Activated CD4-positive, alpha-beta T cell treated with anti-CD3 and anti-CD28 coated beads for 36 hours (primary cell): Measurements from ENCODE around the gene CAMK4. TPM values are rescaled to one million over a fixed set of nuclear protein-coding genes. Genes with fewer than 3 reads are reported as not detected.

ENCODE experiments used
- ATAC-seq: fragments of 200-7000 bp; cut with Tn5 transposase; one replicate; pipeline ENCODE4 v1.10.0; 2021; ENCODE audit warnings: mild to moderate bottlenecking, moderate library complexity
- CTCF ChIA-PET: fragments of 350-600 bp; sonication (Branson Sonifier 250); formaldehyde crosslinking; loops from one replicate; lab custom pipeline; 2021; ENCODE audit warnings: antibody characterized with exemption; lab: Charles Lee
- POLR2A ChIA-PET: fragments of 350-600 bp; sonication (Branson Sonifier 250); formaldehyde crosslinking; loops from one replicate; lab custom pipeline; 2021; ENCODE audit warnings: antibody characterized with exemption, inconsistent platforms; lab: Charles Lee
- DNase-seq: peaks from one replicate; pipeline ENCODE4 v3.0.0-alpha.2; 2020
- H3K27ac Mint-ChIP-seq: one replicate; pipeline ENCODE4 v1.8.0; 2021; ENCODE audit warnings: mixed read lengths
- H3K27me3 Mint-ChIP-seq: one replicate; pipeline ENCODE4 v1.8.0; 2021; ENCODE audit warnings: mixed read lengths
- H3K36me3 Mint-ChIP-seq: one replicate; pipeline ENCODE4 v1.8.0; 2021; ENCODE audit warnings: low read depth, mixed read lengths
- H3K4me1 Mint-ChIP-seq: one replicate; pipeline ENCODE4 v1.8.0; 2021; ENCODE audit warnings: mixed read lengths
- H3K4me3 Mint-ChIP-seq: one replicate; pipeline ENCODE4 v1.8.0; 2021; ENCODE audit warnings: mild to moderate bottlenecking, moderate library complexity, mixed read lengths
- H3K9me3 Mint-ChIP-seq: one replicate; pipeline ENCODE4 v1.8.0; 2021; ENCODE audit warnings: low read depth, mixed read lengths
- intact Hi-C, 2 experiments: fragments of 100-400 bp; cut with DNase I in 1 of 2; cut with micrococcal nuclease in 1 of 2; formaldehyde crosslinking; loops; one replicate each; pipeline versions ENCODE4 v1.14.2 to v1.15.1; 2022 to 2024; cut with DNase I, micrococcal nuclease
- total RNA-seq, 2 experiments: library from RNA; stranded (reverse); gene quantifications; one replicate each; pipeline ENCODE4 v1.2.3, GENCODE V29; 2021

Gene CAMK4
- total RNA-seq, 2 experiments from 2014 or later = 49.4 to 53.1 TPM

- Mint-ChIP-seq H3K27me3 (no peaks in the 10 kb centered on the region), H3K27ac (no peak overlapping the region), H3K9me3 (no peaks in the 10 kb centered on the region), H3K4me3 (no peak overlapping the region), H3K36me3 (no peaks in the 10 kb centered on the region), H3K4me1 (no peaks in the 10 kb centered on the region)
- intact Hi-C loops = no loop called here
- ChIA-PET POLR2A (no interaction called here), CTCF (interaction anchor here (1.0 to 2.6 kb wide), 2 partner anchors 9 to 10 kb away, joined by 4 to 14 read pairs; partner anchors contain the start of gene STARD4)
- no peak for ATAC-seq
- no peak for DNase-seq
Measured at GRCh38 chr5:111520908-111521307, 296.7 kb downstream of the CAMK4 start.

- ChIA-PET CTCF (interaction anchor here (1.0 to 1.3 kb wide), 2 partner anchors 10 to 25 kb away, joined by 3 to 4 read pairs; no protein-coding TSS in a partner anchor), POLR2A (no interaction called here)
- DNase-seq (no peak), ATAC-seq (no peak)
- peaks cover 19% of the 10 kb centered on the region for H3K4me1 Mint-ChIP-seq
- no peaks in the 10 kb centered on the region for H3K9me3 Mint-ChIP-seq
- no peaks in the 10 kb centered on the region for H3K36me3 Mint-ChIP-seq
- H3K4me3 Mint-ChIP-seq = no peak overlapping the region
- H3K27ac Mint-ChIP-seq = no peak overlapping the region
- intact Hi-C loops = no loop called here
- no peaks in the 10 kb centered on the region for H3K27me3 Mint-ChIP-seq
Measured at GRCh38 chr5:111528056-111528455, 303.9 kb downstream of the CAMK4 start.

DNA sequence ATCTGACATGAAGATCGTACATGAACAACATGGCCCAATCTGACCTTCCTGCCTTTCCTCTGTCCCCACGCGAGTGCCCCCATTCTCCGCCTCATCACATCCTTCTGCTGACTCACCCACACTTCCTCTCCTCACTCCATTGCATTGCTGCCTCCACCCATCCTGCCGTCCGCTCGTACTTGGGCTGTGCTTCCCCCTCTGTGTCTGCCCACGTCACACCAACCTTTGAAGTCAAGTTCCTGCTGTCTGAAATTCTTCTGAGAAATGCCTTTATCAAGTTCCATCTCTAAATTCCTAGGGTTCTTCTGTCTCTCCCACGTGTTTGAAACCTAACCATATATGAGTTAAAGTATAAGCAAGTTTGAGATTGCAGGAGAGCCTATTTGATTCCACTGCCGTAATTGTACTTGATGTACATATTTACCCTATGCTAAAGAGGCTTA, 306.1 kb downstream of the CAMK4 start:
- ATAC-seq = peak; percentile 100
- H3K27ac Mint-ChIP-seq = peak overlapping the region; percentile 84
- H3K36me3 Mint-ChIP-seq = no peaks in the 10 kb centered on the region
- no peaks in the 10 kb centered on the region for H3K9me3 Mint-ChIP-seq
- intact Hi-C loops = loop anchor here (1.0 kb wide), 1 partner anchor 18 kb away; the partner anchor contains the start of gene STARD4 (in 2 of the 2)
- H3K4me1 Mint-ChIP-seq = peaks cover 19% of the 10 kb centered on the region
- ChIA-PET POLR2A (interaction anchor here (1.1 kb wide), 1 partner anchor 20 kb away, joined by 3 read pairs; no protein-coding TSS in a partner anchor), CTCF (interaction anchor here (1.2 to 2.6 kb wide), 5 partner anchors 9 to 275 kb away, joined by 3 to 14 read pairs (median 12); partner anchors contain the start of gene STARD4)
- peak overlapping the region; percentile 50 for H3K4me3 Mint-ChIP-seq
- peak; percentile 87 for DNase-seq
- H3K27me3 Mint-ChIP-seq = no peaks in the 10 kb centered on the region

DNA sequence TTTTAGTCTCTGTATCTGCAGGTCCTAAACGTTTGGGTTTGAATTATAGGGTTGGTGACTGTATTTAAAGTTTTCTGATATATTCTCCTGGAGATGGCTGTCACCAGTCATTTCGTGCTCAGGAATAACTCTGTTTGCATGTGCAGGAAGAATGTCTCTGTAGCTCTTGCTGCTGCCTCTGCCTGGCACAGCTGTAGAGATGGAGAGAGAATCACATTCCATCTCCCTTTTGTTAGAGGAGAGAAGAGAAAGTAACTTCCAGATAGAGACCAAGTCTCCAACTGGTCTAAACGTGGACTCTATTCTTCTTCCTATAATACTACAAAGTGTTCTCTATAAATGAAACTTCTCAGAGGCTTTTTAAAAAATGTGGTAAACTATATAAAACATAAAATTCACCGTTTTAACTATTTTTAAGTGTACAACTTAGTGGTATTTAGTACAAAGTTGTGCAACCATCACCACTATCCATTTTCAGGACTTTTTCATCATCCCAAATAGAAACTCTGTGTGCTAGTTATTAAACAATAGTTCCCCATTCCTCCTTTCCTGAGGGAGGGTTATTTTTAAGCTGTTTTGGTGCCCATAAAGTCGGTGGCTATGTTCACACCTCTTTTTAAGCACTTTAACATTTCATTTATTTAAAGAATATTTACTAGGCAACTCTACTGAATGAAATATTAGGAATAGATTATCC, 308.9 kb downstream of the CAMK4 start:
- CTCF ChIA-PET = interaction anchor here (0.5 to 2.3 kb wide), 5 partner anchors 9 to 1440 kb away, joined by 3 to 9 read pairs (median 3); no protein-coding TSS in a partner anchor
- POLR2A ChIA-PET = no interaction called here
- Mint-ChIP-seq H3K27me3 (peaks cover under 1% of the 10 kb centered on the region), H3K27ac (no peak overlapping the region), H3K9me3 (no peaks in the 10 kb centered on the region), H3K4me1 (peaks cover 19% of the 10 kb centered on the region), H3K4me3 (no peak overlapping the region), H3K36me3 (no peaks in the 10 kb centered on the region)
- no peak for ATAC-seq
- intact Hi-C loops = no loop called here
- no peak for DNase-seq

DNA sequence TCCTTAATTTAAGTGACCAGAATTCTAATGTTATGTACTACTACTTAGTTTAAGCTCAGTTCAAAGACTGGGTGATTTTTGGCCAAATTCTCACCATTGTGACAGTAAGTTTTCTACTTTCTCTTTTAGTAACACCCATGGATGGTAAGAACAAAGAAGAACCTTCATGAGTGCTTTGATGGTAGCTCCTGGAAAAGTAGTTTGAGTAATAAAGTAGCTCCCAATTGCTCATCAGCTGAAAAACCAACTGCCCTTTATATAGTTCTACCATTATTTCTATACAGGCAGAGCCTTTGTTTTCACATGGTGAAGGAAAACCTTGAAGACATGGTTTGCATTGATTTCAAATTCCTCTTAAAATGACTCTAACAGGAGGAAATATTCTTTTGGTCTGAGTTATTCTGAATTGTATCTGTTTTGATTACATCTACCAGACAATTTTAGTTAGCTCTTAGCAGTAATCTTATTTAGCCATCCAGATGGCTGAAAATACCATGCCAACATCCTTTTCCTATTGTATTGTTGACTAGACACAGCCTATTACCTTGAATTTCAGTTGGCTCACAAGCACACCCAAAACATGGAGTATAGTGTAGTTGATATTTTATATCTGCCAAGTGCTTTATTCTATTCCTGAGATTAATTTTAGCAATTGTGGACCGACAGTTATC, 311.8 kb downstream of the CAMK4 start:
- POLR2A ChIA-PET = no interaction called here
- peaks cover 6% of the 10 kb centered on the region for H3K4me1 Mint-ChIP-seq
- CTCF ChIA-PET = no interaction called here

DNA sequence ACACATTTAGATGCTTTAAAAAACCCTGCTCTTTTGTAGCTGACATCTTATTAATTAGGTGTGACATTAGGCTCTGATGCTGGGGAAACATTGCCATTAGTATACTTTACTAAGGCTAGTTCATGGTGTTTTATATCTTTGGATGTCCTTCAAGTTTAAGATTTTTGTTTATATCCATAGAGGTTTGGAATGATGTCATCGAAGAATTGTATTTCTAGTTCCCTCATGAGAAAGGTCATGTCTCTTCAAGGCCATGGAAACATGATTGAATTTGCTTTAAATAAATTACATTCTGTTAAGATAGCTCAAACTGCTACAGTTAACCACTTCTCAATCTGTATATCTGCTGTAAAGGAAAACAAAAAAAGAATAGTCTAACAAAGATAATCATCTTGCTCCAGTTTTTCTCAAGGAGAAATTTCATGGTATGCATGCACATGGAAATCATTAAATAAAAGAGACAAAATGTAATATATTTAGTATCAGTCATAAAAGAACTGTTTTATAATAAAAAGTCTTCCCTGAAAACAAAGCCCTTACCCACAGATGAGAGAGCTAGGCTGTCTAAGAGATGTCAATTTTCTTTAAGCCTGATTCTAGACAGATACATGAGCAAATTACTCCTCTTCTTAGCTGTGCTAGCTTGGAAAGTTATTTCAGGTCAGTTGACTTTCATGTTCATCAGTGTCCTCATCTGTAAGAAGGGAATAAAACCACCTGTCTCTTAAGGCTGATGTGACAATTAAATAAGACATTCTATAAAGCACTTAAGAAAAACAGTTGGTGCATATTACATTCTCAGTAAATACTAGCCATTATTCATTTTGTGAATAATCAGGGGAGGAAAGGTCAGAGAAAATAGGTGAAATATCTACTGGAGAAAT, 313.2 kb downstream of the CAMK4 start:
- ATAC-seq (no peak), DNase-seq (no peak)
- no peaks in the 10 kb centered on the region for H3K4me1 Mint-ChIP-seq
- H3K9me3 Mint-ChIP-seq = no peaks in the 10 kb centered on the region
- H3K36me3 Mint-ChIP-seq = no peaks in the 10 kb centered on the region
- no peak overlapping the region for H3K4me3 Mint-ChIP-seq
- POLR2A ChIA-PET = no interaction called here
- intact Hi-C loops = no loop called here
- CTCF ChIA-PET = no interaction called here
- H3K27ac Mint-ChIP-seq = no peak overlapping the region
- H3K27me3 Mint-ChIP-seq = peaks cover 14% of the 10 kb centered on the region

More for the DNA sequence above, 311.8 kb downstream of the CAMK4 start:
- no peak overlapping the region for H3K4me3 Mint-ChIP-seq
- no peaks in the 10 kb centered on the region for H3K36me3 Mint-ChIP-seq
- no peaks in the 10 kb centered on the region for H3K9me3 Mint-ChIP-seq
- no peak for ATAC-seq
- DNase-seq = no peak
- H3K27me3 Mint-ChIP-seq = peaks cover 12% of the 10 kb centered on the region
- intact Hi-C loops = no loop called here
- no peak overlapping the region for H3K27ac Mint-ChIP-seq

Other genes with a start within 250 kb of the CAMK4 start
- gene TSLP, start 152.7 kb upstream of the CAMK4 start, total RNA-seq = under 1 TPM; 0.54 to 0.85 TPM
- 10 to 100 TPM; 58.6 to 61.7 TPM for gene WDR36, start 132.0 kb upstream of the CAMK4 start, total RNA-seq